HepG2 (cell line): ENCODE measurements around the gene SLC29A1. TPM values are rescaled to one million over a fixed set of nuclear protein-coding genes. Genes with fewer than 3 reads are reported as not detected.

Source experiments
- CHD2 ChIP-seq: IDR thresholded peaks from 2 replicates; pipeline ENCODE4 v1.6.1; 2011; ENCODE audit warnings: low read depth, low read length, improper control_type of control experiment
- EP300 ChIP-seq, 3 experiments: sonication (generic) in 1 of 3; formaldehyde crosslinking in 1 of 3; IDR thresholded peaks; 2 replicates each; pipeline versions ENCODE4 v1.5.1 to v1.6.1; 2011 to 2020; ENCODE audit warnings: low read depth in 2 of 3, low read length in 2 of 3, borderline replicate concordance in 1 of 3, improper control_type of control experiment in 1 of 3, mild to moderate bottlenecking in 1 of 3, missing genetic modification reagents in 1 of 3, moderate library complexity in 1 of 3
- EZH2 ChIP-seq: conservative IDR thresholded peaks from 2 replicates; pipeline ENCODE4 v1.6.1; 2012; ENCODE audit warnings: mild to moderate bottlenecking, low read depth, low read length, moderate library complexity
- FLYWCH1 ChIP-seq: sonication (generic); formaldehyde crosslinking; IDR thresholded peaks from 2 replicates; pipeline ENCODE4 v1.8.1; 2023; ENCODE audit warnings: mild to moderate bottlenecking, missing genetic modification reagents
- GABPB1 ChIP-seq: IDR thresholded peaks from 2 replicates; pipeline ENCODE4 v1.6.1; 2016; ENCODE audit warnings: mild to moderate bottlenecking, missing genetic modification reagents, moderate library complexity, missing compliant biosample characterization
- GATAD1 ChIP-seq: IDR thresholded peaks from 2 replicates; pipeline ENCODE4 v1.6.1; 2016; ENCODE audit warnings: missing genetic modification reagents, missing compliant biosample characterization
- IRX3 ChIP-seq: sonication (generic); formaldehyde crosslinking; IDR thresholded peaks from 2 replicates; pipeline ENCODE4 v1.8.1; 2023; ENCODE audit warnings: mild to moderate bottlenecking, low read depth, missing genetic modification reagents, borderline replicate concordance
- KAT7 ChIP-seq: IDR thresholded peaks from 2 replicates; pipeline ENCODE4 v1.6.1; 2018; ENCODE audit warnings: borderline replicate concordance, missing compliant biosample characterization
- MLXIP ChIP-seq: sonication (generic); formaldehyde crosslinking; IDR thresholded peaks from 2 replicates; pipeline ENCODE4 v1.9.0; 2021; ENCODE audit warnings: missing genetic modification reagents, borderline replicate concordance
- MXI1 ChIP-seq: IDR thresholded peaks from 3 replicates; pipeline ENCODE4 v1.6.1; 2012; ENCODE audit warnings: low read depth, low read length, inconsistent platforms, borderline replicate concordance
- NFE2L2 ChIP-seq: fragments of 150-350 bp; IDR thresholded peaks from 2 replicates; pipeline ENCODE4 v1.6.1; 2014; ENCODE audit warnings: low read length
- NR3C1 ChIP-seq: sonication (generic); formaldehyde crosslinking; IDR thresholded peaks from 2 replicates; pipeline ENCODE4 v1.4.0; 2020; ENCODE audit warnings: missing genetic modification reagents
- ZFP91 ChIP-seq: sonication (generic); formaldehyde crosslinking; IDR thresholded peaks from 2 replicates; pipeline ENCODE4 v1.9.0; 2022; ENCODE audit warnings: missing genetic modification reagents, mild to moderate bottlenecking, borderline replicate concordance
- ZMAT5 ChIP-seq: sonication (generic); formaldehyde crosslinking; IDR thresholded peaks from 2 replicates; pipeline ENCODE4 v1.5.0; 2020; ENCODE audit warnings: mild to moderate bottlenecking, low read depth, missing genetic modification reagents, borderline replicate concordance
- ZMYM2 ChIP-seq: sonication (generic); formaldehyde crosslinking; IDR thresholded peaks from 2 replicates; pipeline ENCODE4 v1.8.0; 2022; ENCODE audit warnings: mild to moderate bottlenecking, missing genetic modification reagents
- ZNF160 ChIP-seq: sonication (generic); formaldehyde crosslinking; IDR thresholded peaks from 2 replicates; pipeline ENCODE4 v1.8.0; 2022; ENCODE audit warnings: mild to moderate bottlenecking, inconsistent platforms, missing genetic modification reagents
- ZNF18 ChIP-seq: sonication (generic); formaldehyde crosslinking; IDR thresholded peaks from 2 replicates; pipeline ENCODE4 v1.8.0; 2022; ENCODE audit warnings: mild to moderate bottlenecking, missing genetic modification reagents; ENCODE audit not compliant: insufficient replicate concordance
- ZNF207 ChIP-seq: fragments of 450-650 bp; IDR thresholded peaks from 2 replicates; pipeline ENCODE4 v1.6.1; 2016; ENCODE audit warnings: antibody characterized with exemption, borderline replicate concordance
- ZNF251 ChIP-seq: sonication (generic); formaldehyde crosslinking; IDR thresholded peaks from 2 replicates; pipeline ENCODE4 v1.9.0; 2021; ENCODE audit warnings: mild to moderate bottlenecking, missing genetic modification reagents
- ZNF34 ChIP-seq: sonication (generic); formaldehyde crosslinking; IDR thresholded peaks from 2 replicates; pipeline ENCODE4 v1.4.0; 2020; ENCODE audit warnings: mild to moderate bottlenecking, missing genetic modification reagents, borderline replicate concordance
- ZNF547 ChIP-seq: sonication (generic); formaldehyde crosslinking; IDR thresholded peaks from 2 replicates; pipeline ENCODE4 v1.5.1; 2020; ENCODE audit warnings: mild to moderate bottlenecking, missing genetic modification reagents
- ZNF788 ChIP-seq: sonication (generic); formaldehyde crosslinking; IDR thresholded peaks from 2 replicates; pipeline ENCODE4 v1.5.0; 2020; ENCODE audit warnings: mild to moderate bottlenecking, missing genetic modification reagents, borderline replicate concordance
- polyA plus RNA-seq, 8 experiments: library from polyadenylated mRNA; depleted of rRNA in 3 of 8; stranded (reverse) in 7 of 8; unstranded in 1 of 8; fragments of >200 nt; fragmentation: Illumina TruSeq in 4 of 8; extraction: Trizol in 4 of 8; gene quantifications; 2 replicates each; pipeline versions ENCODE4 v1.2.1 to v1.2.3, GENCODE V29; 2011 to 2016; ENCODE audit warnings: low read depth in 4 of 8, missing spikeins in 1 of 8, mixed read lengths in 1 of 8; ENCODE audit not compliant: insufficient read depth in 1 of 8
- total RNA-seq, 5 experiments: library from RNA; depleted of rRNA; stranded (reverse); fragments of >200 nt; fragmentation: Illumina TruSeq; extraction: Trizol; gene quantifications; 2 replicates each; pipeline ENCODE4 v1.2.3, GENCODE V29; 2016; ENCODE audit warnings: low read depth in 1 of 5

SLC29A1 gene
- total and polyA plus RNA-seq, 2 of the 13 experiments (the other 11 are each of a cell fraction or from before 2014, with no cell fraction given) = 43.2 to 106 TPM

DNA sequence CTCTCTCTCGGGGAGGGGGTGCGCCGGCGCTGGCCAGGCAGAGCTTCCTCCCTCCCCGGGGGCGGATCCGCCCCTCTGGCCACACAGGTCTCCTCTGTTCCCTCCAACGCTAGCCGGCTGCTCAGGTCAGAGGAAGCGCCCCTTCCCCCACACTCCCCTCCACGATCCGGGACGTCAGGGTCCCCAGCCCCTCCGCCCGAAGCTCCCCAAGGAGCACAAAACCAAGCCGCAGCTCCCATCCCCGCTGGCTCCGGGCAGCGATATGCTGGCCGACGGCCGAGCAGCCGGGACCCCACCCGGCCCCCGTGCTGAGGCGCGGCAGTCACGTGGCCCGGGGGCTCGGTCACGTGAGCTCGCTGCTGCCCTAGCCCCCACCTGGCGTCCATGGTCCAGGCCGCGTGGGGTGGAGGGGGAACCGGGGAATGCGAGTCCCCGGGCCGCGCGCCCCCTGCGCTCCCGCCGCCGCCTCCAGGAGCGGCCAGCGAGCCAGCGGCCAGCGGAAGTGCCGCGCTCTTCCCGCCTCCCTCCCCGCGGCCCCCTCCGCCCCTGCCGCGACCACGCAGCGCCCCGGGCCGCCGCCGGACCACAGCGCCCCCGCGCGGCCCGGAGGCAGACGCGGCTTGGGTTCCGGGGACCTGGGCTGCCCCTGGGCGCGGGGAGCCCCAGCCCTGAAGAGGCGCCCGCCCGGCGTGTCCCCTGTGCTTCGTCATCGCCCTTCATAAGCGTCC is 33.8 kb downstream of the SLC29A1 start, which contains the start of gene SLC35B2 (continued):
- peak; percentile 97 for TF ChIP-seq ZFP91 (CRISPR knock-in tag)
- TF ChIP-seq ZMAT5 (CRISPR knock-in tag) = no peak
- TF ChIP-seq ZNF34 (CRISPR knock-in tag) = 0 out of 2 replicates have a peak, but pooled peaks have one; percentile 60
- peak; percentile 17; the same call in 1 of the 2 replicates for TF ChIP-seq ZMYM2 (CRISPR knock-in tag)
- TF ChIP-seq ZNF788 (CRISPR knock-in tag) = peak; percentile 79; the same call in 1 of the 2 replicates
- no peak for TF ChIP-seq FLYWCH1
- TF ChIP-seq NFE2L2 = 0 out of 2 replicates have a peak, but pooled peaks have one; percentile 5
- peak; percentile 92 for TF ChIP-seq GATAD1 (CRISPR knock-in tag)
- no peak; the same call in 1 of the 2 replicates for TF ChIP-seq MLXIP
- TF ChIP-seq GABPB1 (CRISPR knock-in tag) = peak; percentile 88; the same call in 1 of the 2 replicates
- 0 out of 2 replicates have a peak, but pooled peaks have one; percentile 88 for TF ChIP-seq IRX3 (CRISPR knock-in tag)
- TF ChIP-seq ZNF18 (CRISPR knock-in tag) = peak; percentile 62
- TF ChIP-seq ZNF160 (CRISPR knock-in tag) = peak; percentile 53; the same call in 1 of the 2 replicates
- no peak for TF ChIP-seq EZH2
- TF ChIP-seq NR3C1 = no peak; the same call in 1 of the 2 replicates
- TF ChIP-seq EP300 (IDR thresholded peaks at IDR 0.05; ENCODE audit: low read depth in 2 of 2, low read length in 2 of 2) = peak in 1 of 2 experiments; percentile 10; a peak in 1 of 4 replicates
- peak; percentile 53; the same call in 1 of the 2 replicates for TF ChIP-seq EP300 (CRISPR knock-in tag; IDR thresholded peaks at IDR 0.05; ENCODE audit: borderline replicate concordance)
- no peak for TF ChIP-seq ZNF251
- no peak for TF ChIP-seq ZNF207
- peak; percentile 24; the same call in 1 of the 2 replicates for TF ChIP-seq KAT7 (CRISPR knock-in tag)
- TF ChIP-seq CHD2 = no peak; the same call in 1 of the 2 replicates
- peak; percentile 96 for TF ChIP-seq ZNF547 (CRISPR knock-in tag)
- TF ChIP-seq MXI1 = peak; percentile 37; the same call in 1 of the 3 replicates
